T47D (cell line): ENCODE data around the gene TBX1.

Source experiments
- DNase-seq, 2 experiments: peaks; one replicate each; pipeline versions ENCODE4 v3.0.0 to v3.0.0-alpha.2; 2011 to 2012; ENCODE audit warnings: low read depth in 1 of 2, low spot score in 1 of 2
- JUND ChIP-seq: IDR thresholded peaks from 2 replicates; pipeline ENCODE4 v1.6.1; 2012; ENCODE audit warnings: low read depth
- in situ Hi-C: cut with HindIII; loops from 2 replicates; pipeline ENCODE4 v1.10.0; 2016; ENCODE audit warnings: low sequenced_read_pairs, low pct_unique_long_range_greater_than_20kb

TBX1 gene

GRCh38 chr22:19797086-19798002 is 36.8 kb downstream of the TBX1 start:
- no peak for TF ChIP-seq JUND
- no peak for DNase-seq
- in situ Hi-C loops: no loop called here

- in situ Hi-C loops: no loop called here
- no peak for TF ChIP-seq JUND
- DNase-seq: no peak
These were observed 37.6 kb downstream of the TBX1 start for GRCh38 chr22:19798003-19798665.

GRCh38 chr22:19798891-19799293 is 38.3 kb downstream of the TBX1 start:
- no peak for TF ChIP-seq JUND
- DNase-seq: no peak
- in situ Hi-C loops: no loop called here

- in situ Hi-C loops: no loop called here
- DNase-seq: no peak
These were observed 39.0 kb downstream of the TBX1 start for GRCh38 chr22:19799322-19800190.

GRCh38 chr22:19800306-19800705 is 39.7 kb downstream of the TBX1 start:
- in situ Hi-C loops: no loop called here
- TF ChIP-seq JUND: no peak
- no peak for DNase-seq

More at GRCh38 chr22:19799322-19800190, 39.0 kb downstream of the TBX1 start:
- TF ChIP-seq JUND: no peak

GRCh38 chr22:19800761-19801244 is 40.2 kb downstream of the TBX1 start:
- DNase-seq: peak in 1 of 2 experiments; percentile 48
- in situ Hi-C loops: no loop called here
- TF ChIP-seq JUND: no peak

GRCh38 chr22:19801340-19802000 is 40.9 kb downstream of the TBX1 start:
- in situ Hi-C loops: no loop called here
- TF ChIP-seq JUND: no peak
- DNase-seq: no peak

- in situ Hi-C loops: no loop called here
- no peak for TF ChIP-seq JUND
- DNase-seq: no peak
These were observed 41.7 kb downstream of the TBX1 start for GRCh38 chr22:19802001-19802893.

- no peak for TF ChIP-seq JUND
- DNase-seq: no peak
- in situ Hi-C loops: no loop called here
These were observed 42.5 kb downstream of the TBX1 start for GRCh38 chr22:19802894-19803735.

- TF ChIP-seq JUND: no peak
- in situ Hi-C loops: no loop called here
- no peak for DNase-seq
These were observed 43.2 kb downstream of the TBX1 start for GRCh38 chr22:19803736-19804267.
